HEK293 (cell line): ENCODE data around the gene EDEM3.

Experiments used
- CTCF ChIA-PET: fragments of 350-600 bp; formaldehyde crosslinking; extraction: SDS; loops from one replicate; lab custom pipeline; 2021; ENCODE audit warnings: antibody characterized with exemption; lab: Yijun Ruan, JAX
- POLR2A ChIA-PET: fragments of 300-600 bp; formaldehyde crosslinking; extraction: SDS; loops from one replicate; lab custom pipeline; 2020; ENCODE audit warnings: antibody characterized with exemption, inconsistent platforms; lab: Yijun Ruan, JAX
- H3K27ac ChIP-seq: fragments of 200-500 bp; sonication (Bioruptor generic); 2 replicates; pipeline ENCODE4 v1.5.1; 2014; ENCODE audit warnings: low read depth, low read length, control low read depth, inconsistent platforms; ENCODE audit errors: extremely low read depth
- H3K36me3 ChIP-seq, 2 experiments: fragments of 200-500 bp in 1 of 2; sonication (Bioruptor generic) in 1 of 2; 1 replicate in 1 of 2; 2 replicates in 1 of 2; pipeline ENCODE4 v1.5.1; 2014 to 2017; ENCODE audit warnings: inconsistent platforms in 2 of 2, low read length in 2 of 2; ENCODE audit not compliant: control insufficient read depth in 2 of 2, insufficient read depth in 1 of 2
- H3K4me1 ChIP-seq: fragments of 200-500 bp; sonication (Bioruptor generic); 2 replicates; pipeline ENCODE4 v1.5.1; 2014; ENCODE audit warnings: mild to moderate bottlenecking, low read length, inconsistent platforms; ENCODE audit not compliant: control insufficient read depth, insufficient read depth
- H3K4me3 ChIP-seq: 2 replicates; pipeline ENCODE4 v1.5.1; 2011; ENCODE audit warnings: low read depth, mild to moderate bottlenecking, control low read depth, low read length, moderate library complexity
- H3K9me3 ChIP-seq: fragments of 200-500 bp; sonication (Bioruptor generic); 2 replicates; pipeline ENCODE4 v1.5.1; 2014; ENCODE audit warnings: low read depth, low read length, inconsistent platforms; ENCODE audit not compliant: control insufficient read depth, insufficient read depth
- TSHZ1 ChIP-seq: fragments of 450-650 bp; formaldehyde crosslinking; IDR thresholded peaks from 2 replicates; pipeline ENCODE4 v1.5.1; 2016; ENCODE audit warnings: missing biosample characterization, missing genetic modification characterization, borderline replicate concordance
- ZBTB6 ChIP-seq: fragments of 450-650 bp; formaldehyde crosslinking; IDR thresholded peaks from 2 replicates; pipeline ENCODE4 v1.5.1; 2017; ENCODE audit warnings: missing biosample characterization, missing genetic modification characterization
- ZFP37 ChIP-seq: fragments of 450-650 bp; formaldehyde crosslinking; IDR thresholded peaks from 2 replicates; pipeline ENCODE4 v1.5.1; 2016; ENCODE audit warnings: missing biosample characterization, missing genetic modification characterization
- ZNF148 ChIP-seq: fragments of 450-650 bp; formaldehyde crosslinking; IDR thresholded peaks from 2 replicates; pipeline ENCODE4 v1.5.0; 2017; ENCODE audit warnings: missing biosample characterization, missing genetic modification characterization, borderline replicate concordance
- ZNF174 ChIP-seq: fragments of 450-650 bp; formaldehyde crosslinking; IDR thresholded peaks from 2 replicates; pipeline ENCODE4 v1.5.0; 2017; ENCODE audit warnings: missing biosample characterization, mild to moderate bottlenecking, missing genetic modification characterization
- ZNF23 ChIP-seq: fragments of 450-650 bp; formaldehyde crosslinking; IDR thresholded peaks from 2 replicates; pipeline ENCODE4 v1.5.1; 2016; ENCODE audit warnings: missing biosample characterization, missing genetic modification characterization, borderline replicate concordance
- ZNF311 ChIP-seq: fragments of 450-650 bp; formaldehyde crosslinking; IDR thresholded peaks from 2 replicates; pipeline ENCODE4 v1.5.1; 2017; ENCODE audit warnings: missing biosample characterization, missing genetic modification characterization, borderline replicate concordance
- ZNF341 ChIP-seq: fragments of 450-650 bp; formaldehyde crosslinking; IDR thresholded peaks from 2 replicates; pipeline ENCODE4; 2016; ENCODE audit warnings: low read depth, missing biosample characterization, missing genetic modification characterization
- ZNF585B ChIP-seq: fragments of 450-650 bp; formaldehyde crosslinking; IDR thresholded peaks from 2 replicates; pipeline ENCODE4 v1.5.1; 2016; ENCODE audit warnings: missing biosample characterization, missing genetic modification characterization
- ZNF600 ChIP-seq: fragments of 450-650 bp; formaldehyde crosslinking; IDR thresholded peaks from 2 replicates; pipeline ENCODE4 v1.5.1; 2016; ENCODE audit warnings: missing biosample characterization, missing genetic modification characterization
- ZNF701 ChIP-seq: fragments of 450-650 bp; formaldehyde crosslinking; IDR thresholded peaks from 2 replicates; pipeline ENCODE4 v1.5.1; 2016; ENCODE audit warnings: missing biosample characterization, missing genetic modification characterization
- ZNF704 ChIP-seq: fragments of 450-650 bp; formaldehyde crosslinking; IDR thresholded peaks from 2 replicates; pipeline ENCODE4 v1.5.1; 2016; ENCODE audit warnings: missing biosample characterization, missing genetic modification characterization
- ZSCAN18 ChIP-seq: fragments of 450-650 bp; formaldehyde crosslinking; IDR thresholded peaks from 2 replicates; pipeline ENCODE4 v1.5.1; 2016; ENCODE audit warnings: missing biosample characterization, missing genetic modification characterization

Gene EDEM3

GRCh38 chr1:184747089-184747955 is 7.3 kb downstream of the EDEM3 start (continued):
- TF ChIP-seq TSHZ1 (tag by site-specific recombination) (no peak), ZNF311 (no peak)
- TF ChIP-seq, all 188 proteins: peak for 0

GRCh38 chr1:184745929-184746638 is 8.6 kb downstream of the EDEM3 start:
- Histone ChIP-seq H3K27ac (no peak overlapping the region), H3K36me3 (no peaks in the 10 kb centered on the region), H3K4me3 (no peak overlapping the region), H3K4me1 (peaks cover 8% of the 10 kb centered on the region; the same call in 1 of the 2 replicates), H3K9me3 (no peaks in the 10 kb centered on the region)
- ChIA-PET CTCF (no interaction called here), POLR2A (no interaction called here)
- TF ChIP-seq ZBTB6 (no peak), ZNF174 (tag by site-specific recombination) (no peak), ZNF148 (no peak), ZNF585B (tag by site-specific recombination) (no peak), ZSCAN18 (tag by site-specific recombination) (no peak), ZNF701 (no peak), ZFP37 (tag by site-specific recombination) (no peak), ZNF600 (tag by site-specific recombination) (no peak), ZNF341 (tag by site-specific recombination) (no peak), ZNF23 (tag by site-specific recombination) (no peak), ZNF704 (tag by site-specific recombination) (no peak)
